ENCODE data around the gene WIF1. TPM values are rescaled to one million over a fixed set of nuclear protein-coding genes. Genes with fewer than 3 reads are reported as not detected.

The WIF1 gene
- total RNA-seq, 1 experiment from 2014 or later = not detected

DNA sequence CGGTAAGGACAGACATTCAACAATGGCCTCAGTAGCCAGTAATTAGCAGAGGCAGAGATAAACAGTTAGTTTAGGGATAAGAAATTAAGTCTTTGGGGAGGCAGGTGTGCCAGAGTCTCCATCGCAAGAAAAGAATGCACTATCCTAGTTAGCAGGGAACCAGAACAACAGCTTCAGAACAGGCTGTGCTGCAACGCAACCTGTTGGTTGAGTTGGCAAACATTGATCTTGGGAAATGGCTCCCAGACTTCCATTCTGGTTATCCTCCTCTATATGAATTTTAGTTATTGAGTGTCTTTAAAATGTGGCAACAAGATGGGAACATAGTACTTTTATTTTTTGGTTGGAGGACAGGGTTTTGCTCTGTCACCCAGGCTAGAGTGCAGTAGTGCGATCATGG lies 36.0 kb upstream of the WIF1 start:
- no peak for TF ChIP-seq CTCF (IDR thresholded peaks at IDR 0.05; ENCODE audit: unreplicated experiment)
- Mint-ChIP-seq H3K36me3 (ENCODE audit: insufficient read depth, unreplicated experiment) (no peaks in the 10 kb centered on the region), H3K27ac (ENCODE audit: unreplicated experiment) (no peak overlapping the region), H3K9me3 (ENCODE audit: low read depth, unreplicated experiment) (no peaks in the 10 kb centered on the region), H3K4me3 (ENCODE audit: low read depth, unreplicated experiment) (no peak overlapping the region), H3K27me3 (ENCODE audit: unreplicated experiment) (peaks cover 11% of the 10 kb centered on the region), H3K4me1 (ENCODE audit: low read depth, unreplicated experiment) (peaks cover 3% of the 10 kb centered on the region)
- CTCF ChIA-PET = interaction anchor here (0.9 to 1.3 kb wide), 2 partner anchors 10 to 12 kb away, joined by 3 read pairs; partner anchors contain the start of gene LEMD3
- intact Hi-C loops (cut with micrococcal nuclease; ENCODE audit: unreplicated experiment) = no loop called here
- DNase-seq = no peak
- no TSS peak for BruUV-seq (replicated peaks)

- H3K9me3 Mint-ChIP-seq (ENCODE audit: low read depth, unreplicated experiment) = no peaks in the 10 kb centered on the region
- no peak overlapping the region for H3K27ac Mint-ChIP-seq (ENCODE audit: unreplicated experiment)
- H3K4me1 Mint-ChIP-seq (ENCODE audit: low read depth, unreplicated experiment) = peaks cover 10% of the 10 kb centered on the region
- H3K36me3 Mint-ChIP-seq (ENCODE audit: insufficient read depth, unreplicated experiment) = no peaks in the 10 kb centered on the region
- no peak for TF ChIP-seq CTCF (IDR thresholded peaks at IDR 0.05; ENCODE audit: unreplicated experiment)
- no TSS peak for BruUV-seq (replicated peaks)
- no peak for DNase-seq
- no peak overlapping the region for H3K4me3 Mint-ChIP-seq (ENCODE audit: low read depth, unreplicated experiment)
- CTCF ChIA-PET = interaction anchor here (1.3 kb wide), 1 partner anchor 13 kb away, joined by 3 read pairs; the partner anchor contains the start of gene LEMD3
- intact Hi-C loops (cut with micrococcal nuclease; ENCODE audit: unreplicated experiment) = no loop called here
- H3K27me3 Mint-ChIP-seq (ENCODE audit: unreplicated experiment) = peaks cover 11% of the 10 kb centered on the region
Observed at GRCh38 chr12:65156366-65156841, 35.3 kb upstream of the WIF1 start.

DNA sequence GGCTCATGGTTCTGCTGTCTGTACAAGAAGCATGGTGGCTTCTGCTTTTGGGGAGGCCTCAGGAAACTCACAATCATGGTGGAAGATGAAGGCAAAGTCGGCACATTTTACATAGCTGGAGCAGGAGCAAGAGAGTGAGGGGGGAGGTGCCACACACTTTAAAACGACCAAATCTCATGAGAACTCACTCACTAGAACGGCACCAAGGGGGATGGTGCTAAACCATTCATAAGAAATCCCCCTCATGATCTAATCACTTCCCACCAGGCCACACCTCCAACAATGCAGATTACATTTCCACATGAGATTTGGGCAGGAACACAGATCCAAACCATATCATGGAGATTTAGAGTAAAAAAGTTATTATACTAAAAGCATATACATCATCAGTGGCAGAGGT lies 34.7 kb upstream of the WIF1 start:
- peaks cover 11% of the 10 kb centered on the region for H3K27me3 Mint-ChIP-seq (ENCODE audit: unreplicated experiment)
- H3K36me3 Mint-ChIP-seq (ENCODE audit: insufficient read depth, unreplicated experiment) = no peaks in the 10 kb centered on the region
- peaks cover 11% of the 10 kb centered on the region for H3K4me1 Mint-ChIP-seq (ENCODE audit: low read depth, unreplicated experiment)
- no peak overlapping the region for H3K4me3 Mint-ChIP-seq (ENCODE audit: low read depth, unreplicated experiment)
- DNase-seq = no peak
- no peak for TF ChIP-seq CTCF (IDR thresholded peaks at IDR 0.05; ENCODE audit: unreplicated experiment)
- no TSS peak for BruUV-seq (replicated peaks)
- CTCF ChIA-PET = no interaction called here
- intact Hi-C loops (cut with micrococcal nuclease; ENCODE audit: unreplicated experiment) = no loop called here
- no peaks in the 10 kb centered on the region for H3K9me3 Mint-ChIP-seq (ENCODE audit: low read depth, unreplicated experiment)
- H3K27ac Mint-ChIP-seq (ENCODE audit: unreplicated experiment) = no peak overlapping the region

GRCh38 chr12:65152596-65152995 lies 31.5 kb upstream of the WIF1 start:
- Mint-ChIP-seq H3K36me3 (ENCODE audit: insufficient read depth, unreplicated experiment) (no peaks in the 10 kb centered on the region), H3K4me1 (ENCODE audit: low read depth, unreplicated experiment) (peaks cover 11% of the 10 kb centered on the region), H3K9me3 (ENCODE audit: low read depth, unreplicated experiment) (no peaks in the 10 kb centered on the region), H3K27me3 (ENCODE audit: unreplicated experiment) (no peaks in the 10 kb centered on the region), H3K4me3 (ENCODE audit: low read depth, unreplicated experiment) (no peak overlapping the region), H3K27ac (ENCODE audit: unreplicated experiment) (no peak overlapping the region)
- BruUV-seq (replicated peaks) = no TSS peak
- intact Hi-C loops (cut with micrococcal nuclease; ENCODE audit: unreplicated experiment) = no loop called here
- no peak for TF ChIP-seq CTCF (IDR thresholded peaks at IDR 0.05; ENCODE audit: unreplicated experiment)
- CTCF ChIA-PET = no interaction called here
- no peak for DNase-seq
